ENCODE measurements around the gene ABCC3.

- TF ChIP-seq, protein P1, sequence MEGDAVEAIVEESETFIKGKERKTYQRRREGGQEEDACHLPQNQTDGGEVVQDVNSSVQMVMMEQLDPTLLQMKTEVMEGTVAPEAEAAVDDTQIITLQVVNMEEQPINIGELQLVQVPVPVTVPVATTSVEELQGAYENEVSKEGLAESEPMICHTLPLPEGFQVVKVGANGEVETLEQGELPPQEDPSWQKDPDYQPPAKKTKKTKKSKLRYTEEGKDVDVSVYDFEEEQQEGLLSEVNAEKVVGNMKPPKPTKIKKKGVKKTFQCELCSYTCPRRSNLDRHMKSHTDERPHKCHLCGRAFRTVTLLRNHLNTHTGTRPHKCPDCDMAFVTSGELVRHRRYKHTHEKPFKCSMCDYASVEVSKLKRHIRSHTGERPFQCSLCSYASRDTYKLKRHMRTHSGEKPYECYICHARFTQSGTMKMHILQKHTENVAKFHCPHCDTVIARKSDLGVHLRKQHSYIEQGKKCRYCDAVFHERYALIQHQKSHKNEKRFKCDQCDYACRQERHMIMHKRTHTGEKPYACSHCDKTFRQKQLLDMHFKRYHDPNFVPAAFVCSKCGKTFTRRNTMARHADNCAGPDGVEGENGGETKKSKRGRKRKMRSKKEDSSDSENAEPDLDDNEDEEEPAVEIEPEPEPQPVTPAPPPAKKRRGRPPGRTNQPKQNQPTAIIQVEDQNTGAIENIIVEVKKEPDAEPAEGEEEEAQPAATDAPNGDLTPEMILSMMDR (IDR thresholded peaks at IDR 0.05; ENCODE audit: control extremely low read depth in 1 of 3, insufficient read depth in 1 of 3, low read depth in 1 of 3, low read length in 3 of 3), result no peak
- TF ChIP-seq TAF7 (optimal IDR thresholded peaks at IDR 0.05; ENCODE audit: borderline replicate concordance, low read depth, low read length) (no peak), CBX8 (IDR thresholded peaks at IDR 0.05; ENCODE audit: borderline replicate concordance, low read depth, low read length) (no peak)
These were observed 4.8 kb upstream of the ABCC3 start for GRCh38 chr17:50629902-50630301.

All from H1 (cell line).